HG03469 (cell line): ENCODE results near the gene OPRL1.
"Not testable (repeated sequence)": the region's sequence is repeated elsewhere in the genome, so short reads cannot be mapped to it uniquely, and the experiment has no call there.

Source experiments
- ATAC-seq: cut with Tn5 transposase; IDR thresholded peaks from one replicate; pipeline ENCODE4 v1.9.1; 2021; ENCODE audit warnings: mild to moderate bottlenecking, moderate library complexity, moderate number of reproducible peaks; ENCODE audit not compliant: unreplicated experiment

Gene OPRL1

DNA sequence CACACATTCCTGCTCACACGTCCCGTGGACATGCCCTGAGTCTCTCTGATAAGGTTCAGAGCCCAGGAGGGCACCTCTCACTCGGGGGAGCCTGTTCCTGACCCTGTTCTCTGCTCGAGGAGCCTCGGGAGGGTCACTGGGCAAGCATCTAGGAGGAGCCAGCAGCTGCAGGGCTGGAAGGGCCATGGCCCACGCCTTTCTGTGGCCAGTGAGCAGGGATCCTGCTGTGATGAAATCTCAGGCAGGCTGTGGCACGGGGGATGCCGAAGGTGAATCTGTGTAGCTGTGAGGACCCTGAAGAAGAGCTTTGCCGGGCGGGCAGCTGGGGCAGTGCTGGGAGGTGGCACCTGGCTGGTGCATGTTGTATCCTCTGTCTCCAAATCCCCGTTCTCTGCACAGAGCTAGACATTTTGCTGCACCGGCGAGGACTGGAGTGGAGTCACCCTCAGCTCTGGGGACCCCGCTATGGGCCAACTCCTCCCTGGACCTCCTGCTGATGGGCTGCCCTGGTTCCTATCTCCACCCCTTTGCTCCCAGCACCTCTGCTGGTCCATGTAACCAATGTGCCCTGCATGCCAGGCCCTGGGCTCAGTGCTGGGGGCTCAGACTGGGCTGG is 34.6 kb downstream of the OPRL1 start:
- no peak for ATAC-seq

DNA sequence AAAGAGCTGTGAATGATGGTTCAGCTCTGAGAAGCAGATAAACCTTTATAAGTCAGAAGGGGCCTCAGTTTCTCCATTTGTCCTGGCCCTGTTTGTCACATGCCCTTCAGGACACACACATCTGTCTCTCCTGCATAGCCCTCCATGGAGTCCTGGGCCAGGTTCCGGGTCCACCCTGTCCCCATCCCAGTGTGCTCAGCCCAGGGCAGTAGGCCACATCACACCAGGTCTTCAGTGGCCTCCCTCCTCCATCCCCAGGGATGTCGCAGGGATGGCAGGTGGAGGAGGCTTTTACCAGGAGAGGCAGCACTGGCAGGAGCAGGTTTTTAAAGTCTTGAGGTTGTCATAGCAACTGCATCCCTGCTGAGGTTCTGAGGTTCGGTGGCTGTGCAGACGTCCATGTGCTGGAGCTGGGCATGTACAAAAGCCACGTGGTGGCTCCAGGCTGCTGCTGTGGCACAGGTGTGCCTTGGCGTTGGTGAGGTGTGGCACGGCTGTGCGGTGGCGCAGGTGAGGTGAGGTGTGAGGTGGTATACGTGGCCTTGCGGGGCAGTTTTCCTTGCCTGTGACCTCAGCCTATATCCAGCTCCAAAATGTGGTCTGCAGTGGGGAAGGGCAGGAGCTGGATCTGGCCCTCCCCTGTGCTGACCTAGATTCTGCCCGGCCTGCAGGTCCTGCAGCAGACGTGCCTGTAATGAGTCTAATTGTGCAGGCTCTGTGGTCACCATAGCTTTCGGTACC is 35.5 kb downstream of the OPRL1 start:
- no peak for ATAC-seq

DNA sequence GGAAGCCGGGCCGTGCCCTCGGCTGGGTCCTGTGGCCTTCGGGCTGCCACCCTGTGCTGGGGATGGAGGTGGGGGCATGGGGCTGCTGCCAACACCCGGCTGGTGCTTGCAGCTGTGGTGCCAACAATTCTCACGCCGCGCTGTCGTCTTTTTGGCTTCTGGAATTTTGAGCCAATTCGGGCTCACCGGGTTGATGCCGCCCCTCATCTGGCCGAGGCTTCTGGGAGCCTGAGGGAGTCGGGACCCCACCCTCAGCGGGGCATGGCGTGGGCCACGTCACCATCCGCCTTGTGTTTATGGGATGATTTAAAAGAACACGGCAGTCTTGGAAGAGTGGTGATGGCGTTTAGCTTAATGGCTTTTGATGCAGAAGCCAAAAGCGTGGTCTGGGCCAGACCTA is 36.1 kb downstream of the OPRL1 start:
- ATAC-seq, result no peak

DNA sequence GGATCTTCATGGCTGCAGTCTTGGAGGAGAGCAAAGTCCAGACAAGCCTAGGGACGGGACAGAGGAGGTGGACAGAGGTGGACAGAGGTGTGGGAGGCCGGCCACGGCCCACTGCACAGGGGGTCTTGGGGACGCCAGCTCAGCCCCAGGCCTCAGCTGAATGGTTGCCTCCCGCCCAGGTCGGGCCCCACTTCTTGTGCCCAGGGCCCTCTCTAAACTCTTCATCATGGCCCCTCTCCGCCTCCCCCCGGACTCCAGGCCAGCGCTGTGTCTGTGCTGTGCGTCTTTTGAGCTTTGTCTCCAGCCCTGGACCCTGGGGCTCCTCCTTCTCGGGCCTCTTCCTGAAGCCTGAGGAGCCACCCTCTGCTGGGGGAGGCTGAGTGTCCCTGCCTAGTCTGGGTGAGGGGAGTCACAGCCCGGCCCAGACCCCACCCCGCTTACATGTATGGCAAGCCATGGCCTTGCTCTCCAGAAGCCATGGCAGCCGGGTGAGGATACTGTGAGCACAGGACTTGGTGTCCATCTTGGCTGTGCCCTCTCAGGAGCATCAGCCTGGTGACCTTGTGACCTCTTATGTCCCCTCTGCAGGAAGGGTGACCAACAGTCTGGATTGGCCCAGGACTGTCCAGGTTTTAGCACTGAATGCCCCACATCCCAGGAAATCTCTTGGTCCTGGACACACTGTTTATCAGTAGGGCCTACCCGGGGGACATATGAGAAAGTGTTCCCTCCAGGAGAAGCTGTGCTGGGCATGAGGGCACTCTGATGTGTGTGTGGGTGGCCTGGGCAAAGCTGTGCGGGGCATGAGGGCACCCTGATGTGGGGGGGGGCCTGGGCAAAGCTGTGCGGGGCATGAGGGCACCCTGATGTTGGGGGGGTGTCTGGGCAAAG is 36.9 kb downstream of the OPRL1 start:
- no peak for ATAC-seq

DNA sequence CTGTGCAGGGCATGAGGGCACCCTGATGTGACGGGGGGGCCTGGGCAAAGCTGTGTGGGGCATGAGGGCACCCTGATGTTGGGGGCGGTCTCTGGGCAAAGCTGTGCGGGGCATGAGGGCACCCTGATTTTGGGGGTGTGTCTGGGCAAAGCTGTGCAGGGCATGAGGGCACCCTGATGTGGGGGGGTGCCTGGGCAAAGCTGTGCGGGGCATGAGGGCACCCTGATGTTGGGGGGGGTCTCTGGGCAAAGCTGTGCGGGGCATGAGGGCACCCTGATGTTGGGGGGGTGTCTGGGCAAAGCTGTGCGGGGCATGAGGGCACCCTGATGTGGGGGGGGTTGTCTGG is 37.5 kb downstream of the OPRL1 start:
- not testable (repeated sequence) for ATAC-seq

DNA sequence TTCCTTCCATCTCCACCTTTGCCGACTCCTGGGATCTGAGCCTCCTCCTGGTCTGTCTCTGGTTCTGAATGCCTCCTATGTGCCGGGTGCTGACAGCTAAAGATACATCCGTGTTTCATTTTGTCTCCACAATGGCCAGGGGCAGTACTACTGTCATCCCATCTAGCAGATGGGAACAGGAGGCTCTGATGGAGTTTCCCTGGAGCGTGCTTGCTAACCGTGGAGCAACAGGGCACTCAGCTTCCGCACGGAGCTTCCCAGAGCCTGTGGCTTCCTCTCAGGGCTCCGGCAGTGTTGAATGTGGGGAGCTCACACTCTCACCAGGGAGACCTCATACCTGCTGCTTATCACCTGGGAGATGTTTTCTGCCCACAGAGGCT is 39.4 kb downstream of the OPRL1 start:
- ATAC-seq, result no peak

DNA sequence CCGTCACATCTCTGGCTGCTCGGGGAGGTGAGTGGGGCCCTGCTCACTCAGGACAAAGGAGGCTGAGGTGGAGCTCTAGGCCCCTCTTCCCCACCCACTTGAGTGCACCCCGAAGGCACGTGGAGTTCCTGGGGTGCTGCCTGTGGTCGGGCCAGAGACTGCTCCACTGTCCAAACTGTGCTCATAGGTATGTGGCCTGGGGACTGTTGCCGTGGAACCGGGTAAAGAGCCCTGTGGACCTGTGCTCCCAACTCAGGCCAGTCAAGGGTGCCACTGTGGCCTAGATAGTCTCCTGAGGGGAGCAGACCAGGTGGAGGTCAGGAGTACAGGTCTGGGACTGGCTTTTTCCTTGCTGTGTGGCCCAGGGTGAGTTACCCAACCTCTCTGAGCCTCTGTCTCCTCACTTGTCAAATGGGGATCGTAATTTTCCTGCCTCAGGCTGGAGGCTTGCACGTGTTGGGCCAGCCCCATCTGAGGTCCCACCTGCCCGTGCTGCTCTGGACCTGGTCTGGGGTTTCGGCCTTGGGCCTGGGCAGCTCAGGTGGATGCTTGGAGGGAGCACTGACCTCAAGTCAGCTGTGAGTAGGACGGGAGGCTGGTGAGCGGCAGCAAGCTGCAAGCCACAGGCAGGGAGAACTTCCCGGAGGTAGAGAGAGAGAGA is 39.9 kb downstream of the OPRL1 start:
- ATAC-seq, result no peak

DNA sequence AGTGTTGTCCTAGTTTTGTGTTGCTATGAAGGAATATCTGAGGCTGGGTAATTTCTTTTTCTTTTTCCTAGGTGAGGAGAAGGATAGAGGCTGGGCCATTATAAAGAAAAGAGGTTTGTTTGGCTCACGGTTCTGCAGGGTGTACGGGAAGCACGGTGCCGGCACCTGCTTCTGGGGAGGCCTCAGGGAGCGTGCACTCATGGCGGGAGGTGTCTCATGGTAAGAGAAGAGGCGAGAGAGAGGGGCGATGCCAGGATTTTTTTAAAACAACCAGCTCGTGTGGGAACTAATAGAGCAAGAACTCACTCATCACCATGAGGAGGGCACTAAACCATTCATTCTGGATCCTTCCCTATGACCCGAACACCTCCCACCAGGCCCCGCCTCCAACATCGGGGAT is 41.7 kb downstream of the OPRL1 start:
- ATAC-seq, result no peak

DNA sequence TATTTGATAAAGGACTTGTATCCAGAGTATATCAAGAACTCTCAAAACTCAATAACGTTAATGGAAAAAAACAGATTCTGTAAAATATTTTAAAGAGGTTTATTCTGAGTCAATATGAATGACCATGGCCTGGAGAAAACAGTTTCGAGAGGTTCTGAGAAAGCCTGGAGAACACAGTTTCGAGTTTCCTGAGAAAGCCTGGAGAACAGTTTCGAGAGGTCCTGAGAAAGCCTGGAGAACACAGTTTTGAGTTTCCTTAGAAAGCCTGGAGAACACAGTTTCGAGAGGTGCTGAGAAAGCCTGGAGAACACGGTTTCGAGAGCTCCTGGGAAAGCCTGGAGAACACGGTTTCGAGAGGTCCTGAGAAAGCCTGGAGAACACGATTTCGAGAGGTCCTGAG is 43.0 kb downstream of the OPRL1 start:
- not testable (repeated sequence) for ATAC-seq

DNA sequence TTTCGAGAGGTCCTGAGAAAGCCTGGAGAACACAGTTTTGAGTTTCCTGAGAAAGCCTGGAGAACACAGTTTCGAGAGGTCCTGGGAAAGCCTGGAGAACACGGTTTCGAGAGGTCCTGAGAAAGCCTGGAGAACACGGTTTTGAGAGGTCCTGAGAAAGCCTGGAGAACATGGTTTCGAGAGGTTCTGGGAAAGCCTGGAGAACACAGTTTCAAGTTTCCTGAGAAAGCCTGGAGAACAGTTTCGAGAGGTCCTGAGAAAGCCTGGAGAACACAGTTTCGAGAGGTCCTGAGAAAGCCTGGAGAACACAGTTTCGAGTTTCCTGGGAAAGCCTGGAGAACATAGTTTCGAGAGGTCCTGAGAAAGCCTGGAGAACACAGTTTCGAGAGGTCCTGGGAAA is 43.6 kb downstream of the OPRL1 start:
- ATAC-seq, result not testable (repeated sequence)

DNA sequence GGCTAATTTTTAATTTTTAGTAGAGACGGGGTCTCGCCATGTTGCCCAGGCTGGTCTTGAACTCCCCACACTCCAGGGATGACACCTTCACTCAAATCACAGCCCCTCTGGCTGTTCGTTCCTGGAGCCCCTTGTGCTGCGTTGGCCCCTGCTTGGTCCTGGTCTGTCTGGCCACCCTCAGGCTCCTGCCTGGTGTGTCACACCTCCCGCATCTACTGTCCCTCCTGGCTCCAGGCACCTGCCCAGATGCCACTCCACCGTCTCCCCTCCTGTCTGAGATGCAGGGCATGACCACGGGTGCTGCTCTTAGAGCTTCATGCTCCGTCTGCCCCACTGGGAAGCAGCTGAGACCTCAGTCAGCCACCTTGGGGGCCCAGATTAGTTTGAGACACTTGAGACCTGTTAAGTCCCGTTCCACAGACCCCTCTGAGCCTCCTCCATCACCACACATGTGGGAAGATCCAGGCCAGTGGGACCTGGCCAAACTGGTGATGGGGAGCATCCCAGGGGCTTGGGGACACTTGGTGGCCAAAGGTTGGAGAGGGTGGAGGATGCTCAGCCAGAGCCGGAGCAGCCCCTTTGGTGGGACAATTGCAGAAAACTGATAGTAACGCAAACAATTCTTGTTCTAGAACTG is 49.4 kb downstream of the OPRL1 start:
- no peak for ATAC-seq

DNA sequence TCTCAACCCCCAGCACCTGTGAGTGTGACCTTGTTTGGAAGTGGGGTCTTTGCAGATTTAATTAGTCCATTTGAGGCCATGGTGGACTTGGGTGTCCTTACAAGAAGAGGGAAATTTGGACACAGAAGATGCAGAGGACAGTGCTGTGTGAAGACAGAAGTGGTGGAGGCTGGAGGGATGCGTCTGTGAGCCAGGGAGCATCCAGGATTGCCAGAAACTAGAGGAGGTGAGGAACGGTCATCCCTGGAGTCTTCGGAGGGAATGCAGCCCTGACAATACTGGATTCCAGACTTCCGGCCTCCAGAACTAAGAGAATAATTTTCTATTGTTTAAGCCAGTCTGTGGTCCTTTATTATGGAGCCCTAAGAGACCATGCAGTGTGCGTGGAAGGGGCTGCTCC is 50.4 kb downstream of the OPRL1 start:
- no peak for ATAC-seq

DNA sequence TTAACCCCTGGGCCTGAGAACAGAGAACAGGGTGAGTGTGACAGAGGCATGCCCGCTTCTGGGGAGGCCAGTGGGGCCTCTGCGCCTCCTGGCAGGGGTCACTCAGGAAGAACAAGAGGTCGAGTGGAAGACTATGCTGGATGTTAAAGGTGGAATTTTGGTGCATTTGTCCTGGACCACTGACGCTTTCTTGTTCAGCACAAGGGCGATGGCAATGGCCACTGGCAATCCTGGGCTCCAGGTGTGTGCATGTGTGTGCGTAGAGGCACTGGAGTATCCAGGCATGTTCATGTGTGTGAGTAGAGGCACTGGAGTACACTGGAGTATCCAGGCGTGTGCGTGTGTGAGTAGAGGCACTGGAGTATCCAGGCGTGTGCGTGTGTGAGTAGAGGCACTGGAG is 51.0 kb downstream of the OPRL1 start:
- ATAC-seq, result no peak

DNA sequence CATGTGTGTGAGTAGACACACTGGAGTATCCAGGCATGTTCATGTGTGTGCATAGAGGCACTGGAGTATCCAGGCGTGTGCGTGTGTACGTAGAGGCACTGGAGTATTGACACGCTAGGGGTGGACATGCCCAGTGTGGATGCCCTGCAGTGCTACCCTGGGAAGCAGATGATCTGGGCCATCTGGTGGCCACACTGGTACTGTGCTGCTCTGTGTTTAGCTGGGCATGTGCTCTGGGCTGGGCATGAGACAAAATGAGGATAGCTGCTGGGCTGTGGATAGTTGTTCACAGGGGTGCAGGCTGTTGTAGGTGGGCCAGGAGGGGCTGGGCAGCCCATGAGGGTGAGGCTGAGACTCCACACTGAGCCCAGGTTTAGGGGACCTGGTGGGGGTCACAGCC is 51.5 kb downstream of the OPRL1 start:
- no peak for ATAC-seq

DNA sequence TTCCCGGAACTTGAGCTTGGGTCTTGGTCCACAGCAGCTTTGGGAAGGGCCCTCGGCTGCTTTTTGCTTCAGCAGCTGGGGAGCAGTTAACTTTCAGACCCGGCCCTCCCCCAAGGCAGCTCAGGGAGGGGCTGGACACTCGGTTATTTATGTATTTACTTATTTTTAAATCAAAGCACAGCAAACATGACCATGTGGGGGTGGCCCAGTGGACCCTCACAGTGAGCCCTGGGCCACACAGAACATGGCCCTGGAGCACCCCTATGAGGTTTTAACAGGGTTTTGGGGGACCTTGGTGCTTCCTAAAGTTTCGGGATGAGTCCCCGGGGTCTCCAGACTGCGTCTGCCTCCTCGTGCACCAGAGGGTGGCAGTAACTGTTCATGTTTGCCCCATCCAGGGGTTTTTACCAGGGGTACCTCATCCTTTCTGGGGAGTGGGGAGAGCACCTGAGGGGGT is 54.1 kb downstream of the OPRL1 start:
- no peak for ATAC-seq

DNA sequence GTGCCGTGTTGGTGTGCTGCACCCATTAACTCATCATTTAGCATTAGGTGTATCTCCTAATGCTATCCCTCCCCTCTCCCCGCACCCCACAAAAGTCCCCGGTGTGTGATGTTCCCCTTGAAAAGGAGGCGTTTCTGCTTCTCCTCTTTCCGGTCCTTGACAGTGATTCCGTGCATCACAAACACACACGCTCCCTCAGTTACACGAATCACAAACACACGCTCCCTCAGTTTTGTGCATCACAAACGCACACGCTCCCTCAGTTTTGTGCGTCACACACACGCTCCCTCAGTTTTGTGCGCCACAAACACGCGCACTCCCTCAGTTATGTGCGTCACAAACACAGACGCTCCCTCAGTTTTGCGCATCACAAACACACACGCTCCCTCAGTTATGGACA is 54.9 kb downstream of the OPRL1 start:
- not testable (repeated sequence) for ATAC-seq

DNA sequence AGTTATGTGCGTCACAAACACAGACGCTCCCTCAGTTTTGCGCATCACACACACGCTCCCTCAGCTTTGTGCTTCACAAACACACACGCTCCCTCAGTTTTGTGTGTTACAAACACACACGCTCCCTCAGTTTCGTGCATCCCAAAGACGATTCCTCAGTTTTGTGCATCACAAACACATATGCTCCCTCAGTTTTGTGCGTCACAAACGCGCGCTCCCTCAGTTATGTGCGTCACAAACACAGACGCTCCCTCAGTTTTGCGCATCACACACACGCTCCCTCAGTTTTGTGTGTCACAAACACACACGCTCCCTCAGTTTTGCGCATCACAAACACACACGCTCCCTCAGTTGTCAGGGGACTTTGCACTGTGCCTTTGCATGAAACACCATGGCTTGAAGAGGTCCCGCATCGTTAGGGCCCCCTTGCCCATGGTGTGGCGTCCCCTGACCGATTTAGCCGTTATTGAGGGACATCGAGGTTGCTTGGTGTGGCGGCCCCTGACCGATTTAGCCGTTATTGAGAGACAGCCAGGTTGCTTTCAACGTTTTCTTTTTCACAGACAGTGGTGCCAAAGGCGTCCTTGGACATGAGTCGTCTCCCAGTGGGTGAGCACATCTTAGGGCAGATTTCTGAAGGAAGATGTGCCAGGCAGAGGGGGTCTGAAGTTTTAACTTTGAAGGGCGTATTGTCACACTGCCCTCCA is 56.3 kb downstream of the OPRL1 start:
- no peak for ATAC-seq

DNA sequence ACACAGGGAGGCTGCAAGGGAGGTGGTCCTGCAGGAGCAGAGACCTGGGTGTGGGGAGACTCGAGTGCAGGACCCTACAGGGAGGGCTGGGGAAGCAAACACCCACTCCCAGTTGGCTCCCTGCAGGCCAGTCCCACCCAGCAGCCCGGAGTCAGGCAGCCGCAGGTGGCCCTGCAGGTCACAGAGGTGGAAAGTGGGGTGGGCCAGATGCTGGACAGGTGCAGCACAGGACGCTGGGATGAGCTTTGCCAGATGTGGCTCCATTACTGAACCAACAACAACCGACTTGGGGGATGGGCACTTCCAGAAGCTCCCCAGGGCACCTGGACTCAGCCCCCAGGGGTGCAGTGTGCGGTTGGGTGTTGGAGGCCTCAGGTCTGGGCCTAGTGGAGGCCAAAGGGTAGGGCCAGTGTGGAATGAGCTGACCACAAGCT is 57.7 kb downstream of the OPRL1 start:
- no peak for ATAC-seq

DNA sequence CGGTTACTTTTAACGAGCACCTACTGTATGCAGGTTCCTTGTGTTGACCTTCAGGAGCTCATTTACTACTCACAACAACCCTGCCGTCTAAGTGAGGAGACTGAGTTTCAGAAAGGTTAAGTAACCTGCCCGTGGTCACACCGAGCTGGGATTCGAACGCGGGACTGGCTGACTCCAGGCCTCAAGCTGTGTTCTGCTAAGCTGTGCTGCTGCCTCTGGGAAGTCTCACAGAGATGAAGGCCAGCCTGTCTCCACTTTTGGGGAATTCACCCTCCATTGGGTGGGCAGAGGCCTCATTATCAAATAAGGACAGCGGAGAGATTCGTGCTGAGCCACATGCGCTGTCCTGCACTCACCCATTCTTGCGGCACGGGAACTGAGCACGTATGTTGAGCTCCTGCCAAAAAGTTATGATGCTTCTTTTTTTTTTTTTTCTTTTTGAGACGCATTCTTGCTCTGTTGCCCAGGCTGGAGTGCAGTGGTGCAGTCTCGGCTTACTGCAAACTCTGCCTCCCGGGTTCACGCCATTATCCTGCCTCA is 58.5 kb downstream of the OPRL1 start:
- ATAC-seq, result no peak
